Measurements from ENCODE around the gene MBOAT2.

DNA sequence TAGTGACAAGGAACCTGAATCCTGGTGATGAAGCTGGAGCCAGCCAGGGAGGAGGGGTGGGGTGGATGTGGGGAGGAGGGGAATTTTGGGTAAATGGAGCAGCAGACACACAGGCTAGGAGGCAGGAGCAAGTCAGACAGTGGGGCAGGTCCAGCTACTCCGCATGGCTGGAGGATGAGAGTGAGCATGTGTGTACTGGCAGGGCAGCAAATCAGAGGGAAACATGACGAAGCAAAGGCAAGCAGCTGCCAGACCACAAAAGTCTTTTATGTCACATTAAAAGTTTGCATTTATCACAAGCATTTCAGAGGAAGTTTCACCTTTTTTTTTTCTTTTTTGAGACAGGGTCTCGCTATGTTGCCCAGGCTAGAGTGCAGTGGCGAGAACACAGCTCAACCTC is 154.2 kb downstream of the MBOAT2 start:
- TF ChIP-seq, protein P1, sequence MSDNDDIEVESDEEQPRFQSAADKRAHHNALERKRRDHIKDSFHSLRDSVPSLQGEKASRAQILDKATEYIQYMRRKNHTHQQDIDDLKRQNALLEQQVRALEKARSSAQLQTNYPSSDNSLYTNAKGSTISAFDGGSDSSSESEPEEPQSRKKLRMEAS (IDR thresholded peaks at IDR 0.05) = no peak
- TF ChIP-seq, protein P2, sequence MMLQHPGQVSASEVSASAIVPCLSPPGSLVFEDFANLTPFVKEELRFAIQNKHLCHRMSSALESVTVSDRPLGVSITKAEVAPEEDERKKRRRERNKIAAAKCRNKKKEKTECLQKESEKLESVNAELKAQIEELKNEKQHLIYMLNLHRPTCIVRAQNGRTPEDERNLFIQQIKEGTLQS (IDR thresholded peaks at IDR 0.05) = no peak
- TF ChIP-seq, protein P3, sequence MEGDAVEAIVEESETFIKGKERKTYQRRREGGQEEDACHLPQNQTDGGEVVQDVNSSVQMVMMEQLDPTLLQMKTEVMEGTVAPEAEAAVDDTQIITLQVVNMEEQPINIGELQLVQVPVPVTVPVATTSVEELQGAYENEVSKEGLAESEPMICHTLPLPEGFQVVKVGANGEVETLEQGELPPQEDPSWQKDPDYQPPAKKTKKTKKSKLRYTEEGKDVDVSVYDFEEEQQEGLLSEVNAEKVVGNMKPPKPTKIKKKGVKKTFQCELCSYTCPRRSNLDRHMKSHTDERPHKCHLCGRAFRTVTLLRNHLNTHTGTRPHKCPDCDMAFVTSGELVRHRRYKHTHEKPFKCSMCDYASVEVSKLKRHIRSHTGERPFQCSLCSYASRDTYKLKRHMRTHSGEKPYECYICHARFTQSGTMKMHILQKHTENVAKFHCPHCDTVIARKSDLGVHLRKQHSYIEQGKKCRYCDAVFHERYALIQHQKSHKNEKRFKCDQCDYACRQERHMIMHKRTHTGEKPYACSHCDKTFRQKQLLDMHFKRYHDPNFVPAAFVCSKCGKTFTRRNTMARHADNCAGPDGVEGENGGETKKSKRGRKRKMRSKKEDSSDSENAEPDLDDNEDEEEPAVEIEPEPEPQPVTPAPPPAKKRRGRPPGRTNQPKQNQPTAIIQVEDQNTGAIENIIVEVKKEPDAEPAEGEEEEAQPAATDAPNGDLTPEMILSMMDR (IDR thresholded peaks at IDR 0.05 in 2 of 3, conservative IDR thresholded peaks at IDR 0.05 in 1 of 3; ENCODE audit: borderline replicate concordance in 1 of 3, insufficient read depth in 1 of 3, low read depth in 2 of 3, low read length in 2 of 3) = no peak
- TF ChIP-seq JUND (IDR thresholded peaks at IDR 0.05) (no peak), SRF (IDR thresholded peaks at IDR 0.05; ENCODE audit: low read depth) (no peak), POLR2AphosphoS5 (IDR thresholded peaks at IDR 0.05; ENCODE audit: low read depth, low read length) (no peak), EZH2phosphoT487 (IDR thresholded peaks at IDR 0.05; ENCODE audit: borderline replicate concordance) (no peak), YY1 (IDR thresholded peaks at IDR 0.05; ENCODE audit: extremely low read depth, insufficient replicate concordance, low read depth, low read length) (no peak), SP1 (IDR thresholded peaks at IDR 0.05; ENCODE audit: low read depth) (no peak), EZH2 (IDR thresholded peaks at IDR 0.05) (no peak), POLR2A (IDR thresholded peaks at IDR 0.05; ENCODE audit: borderline replicate concordance, extremely low read depth, insufficient read depth, insufficient read length) (no peak), EGR1 (IDR thresholded peaks at IDR 0.05; ENCODE audit: low read depth) (no peak)
- TF ChIP-seq, protein P4, sequence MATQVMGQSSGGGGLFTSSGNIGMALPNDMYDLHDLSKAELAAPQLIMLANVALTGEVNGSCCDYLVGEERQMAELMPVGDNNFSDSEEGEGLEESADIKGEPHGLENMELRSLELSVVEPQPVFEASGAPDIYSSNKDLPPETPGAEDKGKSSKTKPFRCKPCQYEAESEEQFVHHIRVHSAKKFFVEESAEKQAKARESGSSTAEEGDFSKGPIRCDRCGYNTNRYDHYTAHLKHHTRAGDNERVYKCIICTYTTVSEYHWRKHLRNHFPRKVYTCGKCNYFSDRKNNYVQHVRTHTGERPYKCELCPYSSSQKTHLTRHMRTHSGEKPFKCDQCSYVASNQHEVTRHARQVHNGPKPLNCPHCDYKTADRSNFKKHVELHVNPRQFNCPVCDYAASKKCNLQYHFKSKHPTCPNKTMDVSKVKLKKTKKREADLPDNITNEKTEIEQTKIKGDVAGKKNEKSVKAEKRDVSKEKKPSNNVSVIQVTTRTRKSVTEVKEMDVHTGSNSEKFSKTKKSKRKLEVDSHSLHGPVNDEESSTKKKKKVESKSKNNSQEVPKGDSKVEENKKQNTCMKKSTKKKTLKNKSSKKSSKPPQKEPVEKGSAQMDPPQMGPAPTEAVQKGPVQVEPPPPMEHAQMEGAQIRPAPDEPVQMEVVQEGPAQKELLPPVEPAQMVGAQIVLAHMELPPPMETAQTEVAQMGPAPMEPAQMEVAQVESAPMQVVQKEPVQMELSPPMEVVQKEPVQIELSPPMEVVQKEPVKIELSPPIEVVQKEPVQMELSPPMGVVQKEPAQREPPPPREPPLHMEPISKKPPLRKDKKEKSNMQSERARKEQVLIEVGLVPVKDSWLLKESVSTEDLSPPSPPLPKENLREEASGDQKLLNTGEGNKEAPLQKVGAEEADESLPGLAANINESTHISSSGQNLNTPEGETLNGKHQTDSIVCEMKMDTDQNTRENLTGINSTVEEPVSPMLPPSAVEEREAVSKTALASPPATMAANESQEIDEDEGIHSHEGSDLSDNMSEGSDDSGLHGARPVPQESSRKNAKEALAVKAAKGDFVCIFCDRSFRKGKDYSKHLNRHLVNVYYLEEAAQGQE (IDR thresholded peaks at IDR 0.05; ENCODE audit: low read depth) = no peak
- TF ChIP-seq, protein P5, sequence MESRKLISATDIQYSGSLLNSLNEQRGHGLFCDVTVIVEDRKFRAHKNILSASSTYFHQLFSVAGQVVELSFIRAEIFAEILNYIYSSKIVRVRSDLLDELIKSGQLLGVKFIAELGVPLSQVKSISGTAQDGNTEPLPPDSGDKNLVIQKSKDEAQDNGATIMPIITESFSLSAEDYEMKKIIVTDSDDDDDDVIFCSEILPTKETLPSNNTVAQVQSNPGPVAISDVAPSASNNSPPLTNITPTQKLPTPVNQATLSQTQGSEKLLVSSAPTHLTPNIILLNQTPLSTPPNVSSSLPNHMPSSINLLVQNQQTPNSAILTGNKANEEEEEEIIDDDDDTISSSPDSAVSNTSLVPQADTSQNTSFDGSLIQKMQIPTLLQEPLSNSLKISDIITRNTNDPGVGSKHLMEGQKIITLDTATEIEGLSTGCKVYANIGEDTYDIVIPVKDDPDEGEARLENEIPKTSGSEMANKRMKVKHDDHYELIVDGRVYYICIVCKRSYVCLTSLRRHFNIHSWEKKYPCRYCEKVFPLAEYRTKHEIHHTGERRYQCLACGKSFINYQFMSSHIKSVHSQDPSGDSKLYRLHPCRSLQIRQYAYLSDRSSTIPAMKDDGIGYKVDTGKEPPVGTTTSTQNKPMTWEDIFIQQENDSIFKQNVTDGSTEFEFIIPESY (IDR thresholded peaks at IDR 0.05; ENCODE audit: extremely low read depth, insufficient replicate concordance, low read length) = no peak

Data from HCT116 (cell line).